ENCODE results near the gene SLC25A44.

The SLC25A44 gene

GRCh38 chr1:156244126-156244525, 50.2 kb downstream of the SLC25A44 start:
- no peak for DNase-seq

GRCh38 chr1:156244712-156245111, 50.8 kb downstream of the SLC25A44 start:
- DNase-seq = no peak

GRCh38 chr1:156245451-156246232, 51.7 kb downstream of the SLC25A44 start:
- no peak for DNase-seq

- no peak for DNase-seq
Measured at GRCh38 chr1:156246241-156246780, 52.4 kb downstream of the SLC25A44 start.

- no peak for DNase-seq
Measured at GRCh38 chr1:156246781-156247459, 53.0 kb downstream of the SLC25A44 start.

- no peak for DNase-seq
Measured at GRCh38 chr1:156247460-156248322, 53.8 kb downstream of the SLC25A44 start, which contains the start of gene PAQR6. Gene PAQR6 (minus strand): TSS chr1:156248056. CDS start chr1:156246731, 1,325 bp downstream.

GRCh38 chr1:156248323-156248683, 54.4 kb downstream of the SLC25A44 start:
- no peak for DNase-seq

- no peak for DNase-seq
Measured at GRCh38 chr1:156249593-156249992, 55.7 kb downstream of the SLC25A44 start.

- no peak for DNase-seq
Measured at GRCh38 chr1:156251527-156251926, 57.6 kb downstream of the SLC25A44 start.

GRCh38 chr1:156253634-156254033, 59.7 kb downstream of the SLC25A44 start:
- no peak for DNase-seq

GRCh38 chr1:156257711-156258110, 63.8 kb downstream of the SLC25A44 start:
- no peak for DNase-seq

- DNase-seq = no peak
Measured at GRCh38 chr1:156258859-156259258, 65.0 kb downstream of the SLC25A44 start.

- no peak for DNase-seq
Measured at GRCh38 chr1:156259805-156260204, 65.9 kb downstream of the SLC25A44 start.

- no peak for DNase-seq
Measured at GRCh38 chr1:156260896-156261295, 67.0 kb downstream of the SLC25A44 start.
